Naive B cell (primary cell): ENCODE results near the gene USP6NL. TPM values are rescaled to one million over a fixed set of nuclear protein-coding genes. Genes with fewer than 3 reads are reported as not detected.

Experiments used
- ATAC-seq, 2 donors: fragments of 150-1000 bp; cut with Tn5 transposase; 2 replicates each; pipeline ENCODE4 v1.10.0; 2021; ENCODE audit warnings: low read depth in 2 of 2, mild to moderate bottlenecking in 2 of 2, moderate library complexity in 2 of 2
- DNase-seq: peaks from one replicate; pipeline ENCODE4 v3.0.0; 2022
- H3K27ac Mint-ChIP-seq, 6 donors: one replicate each; pipeline ENCODE4 v1.8.0; 2020 to 2022; ENCODE audit warnings: mild to moderate bottlenecking in 6 of 6, mixed read lengths in 6 of 6, moderate library complexity in 5 of 6, inconsistent platforms in 2 of 6
- H3K27me3 Mint-ChIP-seq, 3 donors: one replicate each; pipeline ENCODE4 v1.8.0; 2021 to 2022; ENCODE audit warnings: mixed read lengths in 3 of 3, mild to moderate bottlenecking in 1 of 3
- H3K36me3 Mint-ChIP-seq, 2 donors: one replicate each; pipeline ENCODE4 v1.8.0; 2020 to 2022; ENCODE audit warnings: mixed read lengths in 2 of 2, inconsistent platforms in 1 of 2, mild to moderate bottlenecking in 1 of 2
- H3K4me1 Mint-ChIP-seq, 3 donors: one replicate each; pipeline ENCODE4 v1.8.0; 2020 to 2022; ENCODE audit warnings: mixed read lengths in 3 of 3, inconsistent platforms in 1 of 3, mild to moderate bottlenecking in 1 of 3, moderate library complexity in 1 of 3
- H3K4me3 Mint-ChIP-seq, 8 donors: one replicate each; pipeline ENCODE4 v1.8.0; 2020 to 2022; ENCODE audit warnings: mild to moderate bottlenecking in 8 of 8, mixed read lengths in 8 of 8, moderate library complexity in 8 of 8, inconsistent platforms in 2 of 8
- H3K9me3 Mint-ChIP-seq, 7 donors: one replicate each; pipeline ENCODE4 v1.8.0; 2020 to 2022; ENCODE audit warnings: mixed read lengths in 7 of 7, mild to moderate bottlenecking in 5 of 7, inconsistent platforms in 2 of 7, moderate library complexity in 1 of 7
- polyA plus RNA-seq, 6 donors: library from polyadenylated mRNA; unstranded; fragments of 300-500 nt; fragmentation: Illumina TruSeq; gene quantifications; one replicate each; pipeline ENCODE4 v1.2.3, GENCODE V29; 2021; ENCODE audit warnings: low read depth in 6 of 6

USP6NL gene
- polyA plus RNA-seq, 6 donors from 2014 or later, result 37.8 to 56.8 (median 50.2) TPM

DNA sequence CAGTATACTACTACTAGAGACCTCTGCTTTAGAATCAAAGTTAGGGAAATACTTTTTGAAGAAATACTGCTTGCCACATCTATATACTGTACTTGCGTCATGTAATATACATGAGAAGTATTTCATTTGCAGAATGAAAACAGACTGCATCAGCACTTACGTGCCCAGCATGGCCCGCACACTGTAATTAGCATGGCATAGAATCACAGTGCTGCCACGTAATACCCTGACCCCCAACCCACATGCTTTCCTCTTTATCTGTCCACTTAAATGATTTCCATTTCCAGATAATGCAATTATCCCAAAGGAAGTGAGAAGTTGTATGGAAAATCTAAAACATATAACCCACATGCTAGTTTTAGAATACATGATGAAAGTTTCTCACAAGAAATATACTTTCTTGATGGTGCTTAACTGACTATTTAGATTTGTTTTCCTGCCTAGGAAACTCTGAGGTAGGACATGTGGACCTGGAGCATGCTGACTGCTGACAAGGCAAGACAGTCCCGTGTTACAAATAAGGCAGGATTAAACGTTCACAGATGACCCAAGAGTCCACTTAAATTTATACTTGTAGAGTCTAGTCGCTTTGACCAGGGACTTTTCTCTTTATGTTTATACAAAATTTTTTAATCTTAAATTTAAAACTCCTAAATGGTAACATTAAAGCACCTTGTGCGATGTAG, 12.6 kb downstream of the USP6NL start:
- H3K27ac Mint-ChIP-seq, result peak overlapping the region in 3 of 6 donors; percentile 38 to 83 (median 76)
- peak overlapping the region in 6 of 8 donors; percentile 23 to 83 (median 46) for H3K4me3 Mint-ChIP-seq
- peaks cover 4 to 7% of the 10 kb centered on the region in 2 donors for H3K36me3 Mint-ChIP-seq
- DNase-seq, result no peak
- peak in 1 of 2 donors; percentile 26 for ATAC-seq
- no peaks in the 10 kb centered on the region for H3K27me3 Mint-ChIP-seq
- H3K4me1 Mint-ChIP-seq, result peaks cover 68 to 93% (median 92%) of the 10 kb centered on the region in 3 donors
- H3K9me3 Mint-ChIP-seq, result peaks cover 0 to 1% (median 0%) of the 10 kb centered on the region in 7 donors

GRCh38 chr10:11597470-11597869, 14.0 kb downstream of the USP6NL start:
- Mint-ChIP-seq H3K36me3 (peaks cover 4 to 7% of the 10 kb centered on the region in 2 donors), H3K9me3 (peaks cover 0 to 1% (median 0%) of the 10 kb centered on the region in 7 donors), H3K27ac (peak overlapping the region in 2 of 6 donors; percentile 4 to 34), H3K4me1 (peaks cover 62 to 92% (median 86%) of the 10 kb centered on the region in 3 donors), H3K4me3 (no peak overlapping the region), H3K27me3 (no peaks in the 10 kb centered on the region)
- ATAC-seq (no peak), DNase-seq (no peak)

DNA sequence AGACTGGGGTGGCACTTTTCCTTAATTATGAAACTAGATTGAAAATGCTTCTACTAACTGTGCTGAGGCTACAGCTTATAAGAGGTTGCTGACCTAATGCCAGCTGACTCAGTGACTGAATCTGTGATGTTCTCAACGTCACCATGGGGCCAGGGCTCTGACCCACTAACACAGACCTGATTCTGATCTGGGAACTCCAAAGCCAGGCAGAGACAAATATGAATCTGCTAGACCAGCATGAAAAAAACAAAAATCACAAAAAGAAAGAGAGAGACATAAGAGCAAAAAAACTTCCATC, 16.1 kb downstream of the USP6NL start:
- Mint-ChIP-seq H3K36me3 (peaks cover 4 to 7% of the 10 kb centered on the region in 2 donors), H3K27me3 (no peaks in the 10 kb centered on the region), H3K4me3 (peak overlapping the region; percentile 22 to 89 (median 66)), H3K9me3 (peaks cover 0 to 1% (median 0%) of the 10 kb centered on the region in 7 donors), H3K27ac (peak overlapping the region; percentile 86 to 97 (median 92)), H3K4me1 (peaks cover 47 to 87% (median 67%) of the 10 kb centered on the region in 3 donors)
- ATAC-seq (peak in 1 of 2 donors; percentile 27), DNase-seq (no peak)

- Mint-ChIP-seq H3K36me3 (peaks cover 0 to 7% of the 10 kb centered on the region in 2 donors), H3K4me3 (peak overlapping the region; percentile 22 to 89 (median 66)), H3K27ac (peak overlapping the region; percentile 86 to 97 (median 93)), H3K4me1 (peaks cover 42 to 87% (median 65%) of the 10 kb centered on the region in 3 donors), H3K9me3 (peaks cover 0 to 1% (median 0%) of the 10 kb centered on the region in 7 donors), H3K27me3 (no peaks in the 10 kb centered on the region)
- peak; percentile 84 to 88 for ATAC-seq
- DNase-seq, result peak; percentile 35
These were observed 16.7 kb downstream of the USP6NL start for GRCh38 chr10:11594589-11595394.

DNA sequence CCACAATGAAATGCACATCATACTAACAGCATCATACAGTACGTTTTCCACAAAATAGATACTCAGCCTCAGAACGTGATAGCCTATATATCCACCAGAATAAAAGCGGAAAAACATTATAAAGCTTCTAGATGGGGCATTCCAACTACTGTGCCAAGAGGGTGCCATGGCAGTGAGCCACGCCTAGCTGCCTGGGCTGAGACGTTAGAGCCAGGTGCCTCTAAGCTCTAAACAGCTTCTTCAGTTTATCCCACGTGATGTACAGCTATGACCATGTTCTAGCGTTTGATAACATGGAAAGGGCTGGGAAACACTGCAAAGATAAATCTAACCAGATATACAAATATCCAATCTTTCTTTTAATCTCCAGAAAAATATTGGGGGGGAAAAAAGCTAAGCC, 17.8 kb downstream of the USP6NL start:
- ATAC-seq (no peak), DNase-seq (no peak)
- Mint-ChIP-seq H3K9me3 (peaks cover 0 to 1% (median 0%) of the 10 kb centered on the region in 7 donors), H3K27ac (peak overlapping the region; percentile 42 to 97 (median 88)), H3K36me3 (peaks cover 0 to 7% of the 10 kb centered on the region in 2 donors), H3K4me3 (peak overlapping the region in 4 of 8 donors; percentile 13 to 89 (median 35)), H3K4me1 (peaks cover 44 to 87% (median 69%) of the 10 kb centered on the region in 3 donors), H3K27me3 (no peaks in the 10 kb centered on the region)

- ATAC-seq (no peak), DNase-seq (no peak)
- H3K27ac Mint-ChIP-seq, result peak overlapping the region in 3 of 6 donors; percentile 36 to 65 (median 56)
- peaks cover 0 to 6% (median 1%) of the 10 kb centered on the region in 7 donors for H3K9me3 Mint-ChIP-seq
- H3K27me3 Mint-ChIP-seq, result no peaks in the 10 kb centered on the region
- H3K4me1 Mint-ChIP-seq, result peaks cover 40 to 77% (median 52%) of the 10 kb centered on the region in 3 donors
- H3K36me3 Mint-ChIP-seq, result peaks cover 0 to 7% of the 10 kb centered on the region in 2 donors
- H3K4me3 Mint-ChIP-seq, result peak overlapping the region in 1 of 8 donors; percentile 16
These were observed 21.7 kb downstream of the USP6NL start for GRCh38 chr10:11589738-11590137.

DNA sequence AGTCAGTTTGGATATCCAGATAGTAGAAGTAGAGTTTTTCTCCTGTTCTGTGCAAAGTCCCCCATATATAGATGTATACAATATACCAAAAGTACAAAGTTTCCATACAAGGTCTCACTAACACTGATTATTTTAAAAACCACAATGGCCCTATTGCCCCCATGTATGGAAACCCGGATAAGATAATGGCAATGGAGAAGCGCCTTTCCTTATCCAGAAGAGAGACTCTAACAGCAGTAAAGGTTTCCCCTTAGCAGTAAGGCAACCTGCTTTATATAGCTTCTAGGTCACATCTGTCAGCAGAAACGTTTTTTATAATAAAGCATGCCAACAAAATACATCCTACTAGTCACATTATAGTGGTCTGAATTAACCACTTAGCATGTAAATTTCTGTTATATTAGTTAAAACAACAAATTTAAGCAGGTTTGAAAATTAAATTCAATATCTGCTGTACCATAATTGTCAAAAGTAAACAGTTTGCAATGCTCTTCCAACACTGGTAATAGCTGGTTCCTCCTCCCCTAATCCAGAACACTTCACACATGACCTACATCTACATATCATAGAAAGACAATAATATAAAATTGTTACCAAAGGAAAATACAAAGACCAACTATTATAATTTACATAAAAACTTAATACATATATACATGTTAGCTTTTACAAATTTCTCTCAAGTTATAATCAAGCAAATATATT, 22.4 kb downstream of the USP6NL start:
- Mint-ChIP-seq H3K4me1 (peaks cover 38 to 77% (median 52%) of the 10 kb centered on the region in 3 donors), H3K4me3 (peak overlapping the region in 1 of 8 donors; percentile 16), H3K27me3 (no peaks in the 10 kb centered on the region), H3K9me3 (peaks cover 0 to 9% (median 3%) of the 10 kb centered on the region in 7 donors), H3K36me3 (peaks cover 6 to 7% of the 10 kb centered on the region in 2 donors), H3K27ac (peak overlapping the region in 3 of 6 donors; percentile 15 to 56 (median 39))
- DNase-seq (no peak), ATAC-seq (no peak)

DNA sequence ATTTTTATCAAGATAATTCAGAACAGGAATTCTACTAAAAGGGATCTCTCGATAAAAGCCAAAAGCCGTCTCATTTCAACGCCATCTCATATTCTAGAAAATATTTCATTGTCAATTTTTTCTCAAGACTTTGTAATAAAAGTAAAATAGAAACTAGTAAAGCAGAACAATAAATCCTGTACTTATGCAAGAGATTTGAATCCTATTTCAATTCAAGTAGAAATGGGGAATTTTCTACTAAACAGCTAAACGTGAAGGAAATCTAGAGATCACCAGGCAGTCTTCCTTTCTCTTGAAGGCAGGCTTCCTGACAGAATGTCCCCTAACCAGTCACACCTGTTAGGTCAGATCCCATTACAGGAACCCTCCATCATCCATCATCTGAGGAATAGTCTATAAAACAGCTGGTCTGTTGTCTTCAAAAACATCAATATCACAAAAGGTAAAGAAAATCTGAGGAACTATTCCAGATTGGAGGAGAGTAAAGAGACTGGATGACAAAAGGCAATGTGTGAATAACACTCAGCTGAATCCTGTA, 23.7 kb downstream of the USP6NL start:
- ATAC-seq, result no peak
- peaks cover 0 to 9% (median 3%) of the 10 kb centered on the region in 7 donors for H3K9me3 Mint-ChIP-seq
- no peak for DNase-seq
- peaks cover 6 to 7% of the 10 kb centered on the region in 2 donors for H3K36me3 Mint-ChIP-seq
- H3K27ac Mint-ChIP-seq, result peak overlapping the region in 5 of 6 donors; percentile 2 to 89 (median 39)
- H3K4me1 Mint-ChIP-seq, result peaks cover 30 to 74% (median 50%) of the 10 kb centered on the region in 3 donors
- peak overlapping the region in 1 of 8 donors; percentile 6 for H3K4me3 Mint-ChIP-seq
- H3K27me3 Mint-ChIP-seq, result no peaks in the 10 kb centered on the region

DNA sequence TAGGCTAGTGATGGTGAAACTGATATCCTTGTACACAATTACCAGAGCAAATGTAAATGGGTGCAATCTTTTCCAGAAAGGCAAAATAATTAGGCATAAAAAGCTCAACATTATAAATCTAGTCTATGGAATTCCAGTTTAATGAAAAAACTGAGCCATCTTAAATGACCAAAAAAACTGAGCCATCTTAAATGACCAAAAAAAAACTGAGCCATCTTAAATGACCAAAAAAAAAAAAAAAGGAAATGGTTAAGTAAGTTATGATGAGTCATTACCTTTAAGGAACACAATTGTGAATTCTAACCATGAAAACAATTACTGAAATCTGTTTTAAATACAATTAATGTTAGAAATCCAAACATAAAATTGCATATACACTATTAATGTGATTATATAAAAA, 25.3 kb downstream of the USP6NL start:
- Mint-ChIP-seq H3K4me1 (peaks cover 28 to 68% (median 58%) of the 10 kb centered on the region in 3 donors), H3K4me3 (peak overlapping the region in 1 of 8 donors; percentile 5), H3K36me3 (peaks cover 6 to 7% of the 10 kb centered on the region in 2 donors), H3K27me3 (no peaks in the 10 kb centered on the region), H3K27ac (no peak overlapping the region), H3K9me3 (peaks cover 0 to 9% (median 3%) of the 10 kb centered on the region in 7 donors)
- no peak for DNase-seq
- ATAC-seq, result no peak

GRCh38 chr10:11581213-11581612, 30.2 kb downstream of the USP6NL start:
- Mint-ChIP-seq H3K4me1 (peaks cover 31 to 67% (median 59%) of the 10 kb centered on the region in 3 donors), H3K36me3 (peaks cover 0 to 6% of the 10 kb centered on the region in 2 donors), H3K4me3 (peak overlapping the region in 1 of 8 donors; percentile 16), H3K27me3 (no peaks in the 10 kb centered on the region), H3K9me3 (peaks cover 0 to 9% (median 3%) of the 10 kb centered on the region in 7 donors), H3K27ac (peak overlapping the region; percentile 18 to 83 (median 60))
- DNase-seq, result no peak
- no peak for ATAC-seq

DNA sequence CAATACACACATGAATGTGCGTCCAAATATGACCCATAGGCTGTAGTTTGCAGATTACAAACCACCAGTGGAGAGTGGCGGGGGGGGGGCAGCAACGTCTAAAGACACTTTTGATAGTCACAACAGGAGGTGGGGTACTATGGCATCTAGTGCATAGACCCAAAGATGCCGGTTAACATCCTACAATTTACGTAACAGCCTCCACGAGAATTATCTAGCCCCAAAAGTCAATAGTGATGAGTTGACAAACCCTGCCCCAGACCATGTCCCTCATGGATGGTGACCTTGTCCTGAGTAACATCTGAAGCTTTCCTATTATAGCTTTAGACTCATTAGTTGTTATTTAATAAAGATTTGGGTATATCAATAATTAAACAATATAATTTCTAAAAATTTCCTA, 31.6 kb downstream of the USP6NL start:
- Mint-ChIP-seq H3K4me3 (peak overlapping the region in 1 of 8 donors; percentile 44), H3K27ac (peak overlapping the region in 3 of 6 donors; percentile 8 to 25 (median 17)), H3K36me3 (peaks cover 0 to 6% of the 10 kb centered on the region in 2 donors), H3K4me1 (peaks cover 36 to 76% (median 72%) of the 10 kb centered on the region in 3 donors), H3K9me3 (peaks cover 0 to 4% (median 2%) of the 10 kb centered on the region in 7 donors), H3K27me3 (no peaks in the 10 kb centered on the region)
- DNase-seq, result no peak
- no peak for ATAC-seq

GRCh38 chr10:11578802-11579255, 32.6 kb downstream of the USP6NL start:
- H3K27me3 Mint-ChIP-seq, result no peaks in the 10 kb centered on the region
- ATAC-seq, result peak; percentile 76 to 79
- H3K9me3 Mint-ChIP-seq, result no peaks in the 10 kb centered on the region
- H3K4me3 Mint-ChIP-seq, result peak overlapping the region; percentile 2 to 69 (median 38)
- peaks cover 42 to 75% (median 73%) of the 10 kb centered on the region in 3 donors for H3K4me1 Mint-ChIP-seq
- H3K27ac Mint-ChIP-seq, result peak overlapping the region in 5 of 6 donors; percentile 7 to 76 (median 11)
- peak; percentile 49 for DNase-seq
- no peaks in the 10 kb centered on the region for H3K36me3 Mint-ChIP-seq
